ENCODE data around the gene TLR8. TPM values are rescaled to one million over a fixed set of nuclear protein-coding genes. Genes with fewer than 3 reads are reported as not detected.

TLR8 gene
- total RNA-seq (2014; rRNA removed; shearing (Covaris generic)), result not detected in 2 replicates

GRCh38 chrX:12906046-12906761 is at the start of gene TLR8:
Gene TLR8 (plus strand): TSS chrX:12906620. CDS start chrX:12906707, 87 bp downstream.
- Histone ChIP-seq H3K27me3 (replicated peaks) (no peaks in the 10 kb centered on the region), H3K36me3 (no peaks in the 10 kb centered on the region), H3K27ac (no peak within 1 kb of the TSS)

GRCh38 chrX:12865359-12865758 is 41.1 kb upstream of the TLR8 start:
- Histone ChIP-seq H3K4me1 (replicated peaks) (no peaks in the 10 kb centered on the region), H3K4me3 (no peak overlapping the region), H3K27me3 (replicated peaks) (no peaks in the 10 kb centered on the region), H3K9me3 (replicated peaks) (no peaks in the 10 kb centered on the region), H3K27ac (no peak overlapping the region), H3K36me3 (no peaks in the 10 kb centered on the region)
- no peak for DNase-seq (ENCODE audit: low read depth in 1 of 2, low spot score in 2 of 2)

More at GRCh38 chrX:12906046-12906761, at the start of gene TLR8:
- no peak for DNase-seq (ENCODE audit: low read depth in 1 of 2, low spot score in 2 of 2)
- Histone ChIP-seq H3K9me3 (replicated peaks) (no peaks in the 10 kb centered on the region), H3K4me1 (replicated peaks) (peaks cover 8% of the 10 kb centered on the region), H3K4me3 (no peak within 1 kb of the TSS)

- H3K4me1 ChIP-seq (replicated peaks), result no peaks in the 10 kb centered on the region
- H3K36me3 ChIP-seq, result no peaks in the 10 kb centered on the region
- no peak for DNase-seq (ENCODE audit: low read depth in 1 of 2, low spot score in 2 of 2)
- no peaks in the 10 kb centered on the region for H3K9me3 ChIP-seq (replicated peaks)
- H3K27me3 ChIP-seq (replicated peaks), result no peaks in the 10 kb centered on the region
- no peak within 1 kb of the TSS for H3K4me3 ChIP-seq
- H3K27ac ChIP-seq, result no peak within 1 kb of the TSS
Observed at GRCh38 chrX:12866451-12867377, 39.7 kb upstream of the TLR8 start, which contains the start of gene TLR7. Gene TLR7 (plus strand): TSS chrX:12867072. CDS start chrX:12867579, 507 bp downstream.

- no peaks in the 10 kb centered on the region for H3K9me3 ChIP-seq (replicated peaks)
- H3K27ac ChIP-seq, result no peak overlapping the region
- DNase-seq (ENCODE audit: low read depth in 1 of 2, low spot score in 2 of 2), result no peak
- no peak overlapping the region for H3K4me3 ChIP-seq
- no peaks in the 10 kb centered on the region for H3K27me3 ChIP-seq (replicated peaks)
- no peaks in the 10 kb centered on the region for H3K4me1 ChIP-seq (replicated peaks)
- H3K36me3 ChIP-seq, result no peaks in the 10 kb centered on the region
Observed at GRCh38 chrX:12867685-12868084, 38.7 kb upstream of the TLR8 start.

GRCh38 chrX:12868747-12869146 is 37.7 kb upstream of the TLR8 start:
- Histone ChIP-seq H3K4me1 (replicated peaks) (no peaks in the 10 kb centered on the region), H3K27ac (no peak overlapping the region), H3K9me3 (replicated peaks) (no peaks in the 10 kb centered on the region), H3K36me3 (no peaks in the 10 kb centered on the region), H3K27me3 (replicated peaks) (no peaks in the 10 kb centered on the region), H3K4me3 (no peak overlapping the region)
- DNase-seq (ENCODE audit: low read depth in 1 of 2, low spot score in 2 of 2), result no peak

- H3K9me3 ChIP-seq (replicated peaks), result no peaks in the 10 kb centered on the region
- no peak overlapping the region for H3K27ac ChIP-seq
- H3K27me3 ChIP-seq (replicated peaks), result no peaks in the 10 kb centered on the region
- H3K36me3 ChIP-seq, result no peaks in the 10 kb centered on the region
- no peaks in the 10 kb centered on the region for H3K4me1 ChIP-seq (replicated peaks)
- H3K4me3 ChIP-seq, result no peak overlapping the region
- DNase-seq (ENCODE audit: low read depth in 1 of 2, low spot score in 2 of 2), result no peak
Observed at GRCh38 chrX:12871257-12871656, 35.2 kb upstream of the TLR8 start.

- Histone ChIP-seq H3K27ac (no peak overlapping the region), H3K4me1 (replicated peaks) (no peaks in the 10 kb centered on the region), H3K36me3 (no peaks in the 10 kb centered on the region), H3K4me3 (no peak overlapping the region), H3K27me3 (replicated peaks) (no peaks in the 10 kb centered on the region), H3K9me3 (replicated peaks) (no peaks in the 10 kb centered on the region)
- no peak for DNase-seq (ENCODE audit: low read depth in 1 of 2, low spot score in 2 of 2)
Observed at GRCh38 chrX:12872741-12873140, 33.7 kb upstream of the TLR8 start.

GRCh38 chrX:12874581-12874980 is 31.8 kb upstream of the TLR8 start:
- Histone ChIP-seq H3K27ac (no peak overlapping the region), H3K9me3 (replicated peaks) (no peaks in the 10 kb centered on the region), H3K27me3 (replicated peaks) (no peaks in the 10 kb centered on the region), H3K4me1 (replicated peaks) (no peaks in the 10 kb centered on the region), H3K4me3 (no peak overlapping the region), H3K36me3 (no peaks in the 10 kb centered on the region)
- no peak for DNase-seq (ENCODE audit: low read depth in 1 of 2, low spot score in 2 of 2)

GRCh38 chrX:12877386-12877785 is 29.0 kb upstream of the TLR8 start:
- Histone ChIP-seq H3K4me3 (no peak overlapping the region), H3K9me3 (replicated peaks) (no peaks in the 10 kb centered on the region), H3K4me1 (replicated peaks) (no peaks in the 10 kb centered on the region), H3K36me3 (no peaks in the 10 kb centered on the region), H3K27me3 (replicated peaks) (no peaks in the 10 kb centered on the region), H3K27ac (no peak overlapping the region)
- DNase-seq (ENCODE audit: low read depth in 1 of 2, low spot score in 2 of 2), result no peak

- no peak overlapping the region for H3K4me3 ChIP-seq
- no peaks in the 10 kb centered on the region for H3K9me3 ChIP-seq (replicated peaks)
- DNase-seq (ENCODE audit: low read depth in 1 of 2, low spot score in 2 of 2), result no peak
- no peaks in the 10 kb centered on the region for H3K36me3 ChIP-seq
- H3K27me3 ChIP-seq (replicated peaks), result no peaks in the 10 kb centered on the region
- no peaks in the 10 kb centered on the region for H3K4me1 ChIP-seq (replicated peaks)
- H3K27ac ChIP-seq, result no peak overlapping the region
Observed at GRCh38 chrX:12878536-12878935, 27.9 kb upstream of the TLR8 start.

- H3K4me1 ChIP-seq (replicated peaks), result no peaks in the 10 kb centered on the region
- no peaks in the 10 kb centered on the region for H3K36me3 ChIP-seq
- H3K9me3 ChIP-seq (replicated peaks), result no peaks in the 10 kb centered on the region
- no peaks in the 10 kb centered on the region for H3K27me3 ChIP-seq (replicated peaks)
- H3K4me3 ChIP-seq, result no peak overlapping the region
- no peak overlapping the region for H3K27ac ChIP-seq
- DNase-seq (ENCODE audit: low read depth in 1 of 2, low spot score in 2 of 2), result no peak
Observed at GRCh38 chrX:12881914-12882313, 24.5 kb upstream of the TLR8 start.

GRCh38 chrX:12885508-12885907 is 20.9 kb upstream of the TLR8 start:
- Histone ChIP-seq H3K4me1 (replicated peaks) (no peaks in the 10 kb centered on the region), H3K36me3 (no peaks in the 10 kb centered on the region), H3K9me3 (replicated peaks) (no peaks in the 10 kb centered on the region), H3K27ac (no peak overlapping the region), H3K27me3 (replicated peaks) (no peaks in the 10 kb centered on the region), H3K4me3 (no peak overlapping the region)
- no peak for DNase-seq (ENCODE audit: low read depth in 1 of 2, low spot score in 2 of 2)

GRCh38 chrX:12886545-12886944 is 19.9 kb upstream of the TLR8 start:
- no peaks in the 10 kb centered on the region for H3K9me3 ChIP-seq (replicated peaks)
- DNase-seq (ENCODE audit: low read depth in 1 of 2, low spot score in 2 of 2), result no peak
- no peaks in the 10 kb centered on the region for H3K27me3 ChIP-seq (replicated peaks)
- H3K4me3 ChIP-seq, result no peak overlapping the region
- no peaks in the 10 kb centered on the region for H3K4me1 ChIP-seq (replicated peaks)
- H3K36me3 ChIP-seq, result no peaks in the 10 kb centered on the region
- no peak overlapping the region for H3K27ac ChIP-seq

- no peaks in the 10 kb centered on the region for H3K36me3 ChIP-seq
- no peaks in the 10 kb centered on the region for H3K9me3 ChIP-seq (replicated peaks)
- H3K27me3 ChIP-seq (replicated peaks), result no peaks in the 10 kb centered on the region
- no peak for DNase-seq (ENCODE audit: low read depth in 1 of 2, low spot score in 2 of 2)
- H3K4me1 ChIP-seq (replicated peaks), result no peaks in the 10 kb centered on the region
- H3K4me3 ChIP-seq, result no peak overlapping the region
- H3K27ac ChIP-seq, result no peak overlapping the region
Observed at GRCh38 chrX:12887141-12887540, 19.3 kb upstream of the TLR8 start.

All from SJSA1 (cell line).